ENCODE results near the gene LRRK2. TPM values are rescaled to one million over a fixed set of nuclear protein-coding genes. Genes with fewer than 3 reads are reported as not detected.
"Not testable (repeated sequence)": the region's sequence is repeated elsewhere in the genome, so short reads cannot be mapped to it uniquely, and the experiment has no call there.

LRRK2 gene
- total RNA-seq, 2 donors from 2014 or later: 1.7 to 3.6 TPM

DNA sequence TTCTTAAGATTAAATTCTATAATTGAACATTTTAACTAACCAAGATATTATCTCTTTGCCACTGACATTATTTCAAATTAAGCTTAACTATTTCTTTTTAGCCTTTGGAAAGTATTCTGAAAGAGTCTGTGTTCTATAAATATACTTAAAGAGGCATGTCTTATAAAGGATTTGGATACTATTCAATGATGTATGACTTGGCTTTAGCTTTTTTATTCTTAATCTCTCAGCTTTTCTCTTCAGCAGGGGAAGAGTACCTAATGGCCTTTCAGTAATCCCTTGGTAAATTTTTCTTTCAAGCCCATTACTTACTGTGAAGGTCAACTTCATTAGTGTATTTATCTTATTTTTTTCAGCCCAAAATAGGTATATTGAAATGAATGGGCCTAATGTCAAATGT lies 113.8 kb downstream of the LRRK2 start:
- no peak for DNase-seq
- intact Hi-C loops (cut with DNase I, micrococcal nuclease): no loop called here
- ATAC-seq: no peak

GRCh38 chr12:40342010-40342409 lies 117.2 kb downstream of the LRRK2 start:
- no peak for DNase-seq
- ATAC-seq: no peak
- intact Hi-C loops (cut with DNase I, micrococcal nuclease): no loop called here

- no peak for DNase-seq
- intact Hi-C loops (cut with DNase I, micrococcal nuclease): no loop called here
- ATAC-seq: no peak
These were observed 118.3 kb downstream of the LRRK2 start for GRCh38 chr12:40343124-40343523.

- ATAC-seq (no peak), DNase-seq (no peak)
- intact Hi-C loops (cut with DNase I, micrococcal nuclease): no loop called here
These were observed 119.5 kb downstream of the LRRK2 start for GRCh38 chr12:40344312-40344711.

DNA sequence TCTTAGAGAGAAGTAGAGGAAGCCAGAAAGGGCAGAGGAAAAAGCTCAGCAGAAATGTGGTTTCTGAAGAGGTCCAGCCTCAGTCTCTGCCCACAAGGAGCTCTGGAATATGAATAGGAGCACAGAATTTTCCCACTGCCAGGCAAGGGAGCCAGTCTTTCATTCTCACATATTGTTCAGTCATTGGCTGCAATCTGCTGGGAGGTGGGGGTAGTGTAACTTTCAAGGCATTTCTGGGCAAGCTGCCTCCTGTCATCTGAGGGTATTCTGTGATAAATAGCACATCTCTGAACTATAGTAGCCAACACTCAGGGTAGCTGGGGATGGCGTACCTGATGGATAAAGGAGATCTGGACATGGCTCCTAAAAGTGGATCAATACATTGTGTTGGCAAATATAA lies 127.2 kb downstream of the LRRK2 start:
- intact Hi-C loops (cut with DNase I, micrococcal nuclease): no loop called here
- DNase-seq: no peak
- ATAC-seq: no peak

GRCh38 chr12:40375076-40375475 lies 150.3 kb downstream of the LRRK2 start:
- intact Hi-C loops (cut with DNase I, micrococcal nuclease): no loop called here
- ATAC-seq (no peak), DNase-seq (no peak)

DNA sequence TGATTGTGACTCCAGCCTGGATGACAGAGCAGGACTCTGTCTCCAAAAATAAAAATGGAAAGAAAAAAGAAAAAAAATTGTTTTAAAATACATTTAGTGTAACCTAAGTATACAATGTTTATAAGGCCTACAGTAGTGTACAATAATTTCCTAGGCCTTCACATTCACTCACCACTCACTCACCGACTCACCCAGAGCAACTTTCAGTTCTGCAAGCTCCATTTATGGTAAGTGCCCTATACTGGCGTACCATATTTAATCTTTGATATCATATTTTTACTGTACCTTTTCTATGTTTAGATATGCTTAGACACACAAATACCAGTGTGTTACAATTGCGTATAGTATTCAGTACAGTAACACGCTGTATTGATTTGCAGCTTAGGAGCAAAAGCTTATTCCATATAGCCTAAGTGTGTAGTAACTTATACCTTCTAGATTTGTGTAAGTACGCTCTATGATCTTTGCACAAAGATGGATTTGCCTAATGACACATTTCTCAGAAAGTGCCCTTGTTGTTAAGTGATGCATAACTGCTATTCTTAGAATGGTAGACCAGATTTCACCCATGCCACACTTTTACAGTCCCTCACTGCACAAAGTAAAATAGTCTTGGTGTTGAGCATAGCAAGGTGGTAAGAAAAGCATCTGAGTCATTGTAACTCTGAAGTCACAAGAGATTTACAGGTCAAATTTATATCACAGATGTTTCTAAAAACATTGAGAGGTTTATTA lies 151.9 kb downstream of the LRRK2 start:
- intact Hi-C loops (cut with DNase I, micrococcal nuclease): no loop called here
- ATAC-seq (no peak), DNase-seq (no peak)

GRCh38 chr12:40378691-40379090 lies 153.9 kb downstream of the LRRK2 start:
- no peak for DNase-seq
- intact Hi-C loops (cut with DNase I, micrococcal nuclease): no loop called here
- ATAC-seq: no peak

DNA sequence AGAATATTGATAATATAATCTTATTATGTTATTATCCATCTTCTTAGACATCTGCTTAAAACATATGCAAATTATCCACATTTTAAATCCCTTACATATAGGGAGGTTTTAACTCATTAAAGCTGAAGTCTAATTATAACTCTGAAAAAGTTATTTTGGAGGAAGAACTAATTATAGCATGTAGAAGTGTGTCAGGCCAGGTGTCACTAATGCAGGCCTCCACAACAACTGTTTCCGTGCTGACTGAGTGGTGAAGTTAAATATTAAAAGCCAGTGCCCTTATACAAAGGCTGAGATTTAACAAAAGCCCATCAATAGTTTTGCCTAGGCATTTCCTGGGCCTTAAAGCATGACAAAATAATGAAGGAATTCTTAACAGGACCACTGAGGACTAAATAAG lies 157.4 kb downstream of the LRRK2 start:
- DNase-seq (no peak), ATAC-seq (no peak)
- intact Hi-C loops (cut with DNase I, micrococcal nuclease): no loop called here

DNA sequence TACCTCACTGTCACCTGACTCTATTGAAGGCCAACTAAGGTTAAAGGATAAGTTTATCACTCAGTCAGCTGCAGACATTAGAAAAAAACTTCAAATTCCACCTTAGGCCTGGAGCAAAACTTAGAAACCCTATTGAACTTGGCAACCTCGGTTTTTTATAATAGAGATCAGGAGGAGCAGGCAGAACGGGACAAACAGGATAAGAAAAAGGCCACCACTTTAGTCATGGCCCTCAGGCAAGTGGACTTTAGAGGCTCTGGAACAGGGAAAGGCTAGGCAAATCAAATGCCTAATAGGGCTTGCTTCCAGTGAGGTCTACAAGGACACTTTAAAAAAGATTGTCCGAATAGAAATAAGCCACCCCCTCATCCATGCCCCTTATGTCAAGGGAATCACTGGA lies 162.5 kb downstream of the LRRK2 start:
- intact Hi-C loops (cut with DNase I, micrococcal nuclease); DNase-seq; ATAC-seq: not testable (repeated sequence)

DNA sequence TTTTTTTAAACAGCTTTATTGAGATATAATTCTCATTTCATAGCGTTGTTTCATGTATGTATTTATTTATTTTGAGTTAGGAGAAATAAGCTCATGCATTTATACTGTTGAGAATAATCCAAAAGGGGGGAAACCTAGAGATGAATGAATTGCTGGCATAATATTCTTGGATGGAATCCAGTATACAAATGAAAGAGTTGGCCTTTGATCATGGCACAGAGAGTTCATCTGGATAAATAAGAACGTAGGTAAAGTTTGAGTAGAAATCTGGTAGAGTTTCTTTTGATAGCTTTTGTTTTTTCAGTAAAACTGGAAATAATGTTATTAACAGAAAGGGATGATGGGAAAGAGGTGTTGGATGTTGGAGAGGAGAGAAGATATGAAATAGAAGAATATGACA lies 166.2 kb downstream of the LRRK2 start:
- no peak for DNase-seq
- ATAC-seq: no peak
- intact Hi-C loops (cut with DNase I, micrococcal nuclease): no loop called here

- no peak for DNase-seq
- intact Hi-C loops (cut with DNase I, micrococcal nuclease): no loop called here
- ATAC-seq: no peak
These were observed 168.2 kb downstream of the LRRK2 start for GRCh38 chr12:40393026-40393425.

DNA sequence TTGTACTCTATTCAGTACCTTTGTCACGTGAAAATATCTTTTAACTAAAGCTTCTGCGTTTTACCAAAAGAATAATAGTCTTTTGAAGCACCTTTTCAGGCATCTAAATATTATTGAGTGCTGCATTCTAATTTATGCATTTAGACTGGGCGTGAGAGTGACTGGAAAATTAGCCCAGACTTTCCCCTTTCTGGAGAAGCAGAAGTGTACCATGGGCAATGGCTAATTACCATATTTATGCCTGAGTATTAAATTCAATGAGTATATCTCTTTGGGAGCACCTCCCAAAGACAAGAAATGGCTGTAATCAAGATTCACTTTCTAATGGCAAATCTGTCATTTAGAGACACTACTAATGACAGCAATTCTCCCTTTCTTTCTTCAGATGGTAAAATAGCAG lies 174.9 kb downstream of the LRRK2 start:
- DNase-seq: no peak
- intact Hi-C loops (cut with DNase I, micrococcal nuclease): no loop called here
- ATAC-seq: no peak

- ATAC-seq (no peak), DNase-seq (no peak)
- intact Hi-C loops (cut with DNase I, micrococcal nuclease): no loop called here
These were observed 180.6 kb downstream of the LRRK2 start for GRCh38 chr12:40405419-40405818.

Other genes starting within 250 kb of the LRRK2 start
- 10 to 100 TPM; 33.2 to 39.2 TPM for gene SLC2A13, start 118.9 kb upstream of the LRRK2 start, total RNA-seq

All from left colon (tissue), 2 donors.